Kidney epithelial cell (primary cell): ENCODE measurements around the gene POTEE. TPM values are rescaled to one million over a fixed set of nuclear protein-coding genes. Genes with fewer than 3 reads are reported as not detected.
"Not testable (repeated sequence)": the region's sequence is repeated elsewhere in the genome, so short reads cannot be mapped to it uniquely, and the experiment has no call there.

Source experiments
- DNase-seq: peaks from one replicate; pipeline ENCODE4 v3.0.0-alpha.2; 2010; ENCODE audit warnings: low read depth
- H3K27me3 ChIP-seq: 2 replicates; pipeline ENCODE4 v1.6.0; 2011; ENCODE audit warnings: low read length; ENCODE audit not compliant: control insufficient read depth, insufficient read depth
- H3K36me3 ChIP-seq: 2 replicates; pipeline ENCODE4 v1.5.1; 2011; ENCODE audit warnings: low read length; ENCODE audit not compliant: control insufficient read depth, insufficient read depth
- H3K4me3 ChIP-seq: 2 replicates; pipeline ENCODE4 v1.5.1; 2011; ENCODE audit warnings: low read depth, mild to moderate bottlenecking, control low read depth, low read length
- CTCF ChIP-seq: IDR thresholded peaks from 2 replicates; pipeline ENCODE4 v1.5.1; 2011; ENCODE audit warnings: mild to moderate bottlenecking, moderate library complexity, low read length, control low read depth, inconsistent platforms; ENCODE audit not compliant: insufficient read depth, poor library complexity, severe bottlenecking
- total RNA-seq: library from RNA; depleted of rRNA; stranded (reverse); fragments of >200 nt; gene quantifications from 2 replicates; pipeline ENCODE4 v1.2.3, GENCODE V29; 2015

POTEE gene
- total RNA-seq = not detected in 2 replicates

GRCh38 chr2:131209030-131209772 lies at the start of gene POTEE:
Gene POTEE (plus strand): TSS chr2:131209536. CDS start chr2:131218403, 8,867 bp downstream.
- H3K36me3 ChIP-seq, DNase-seq, H3K27me3 ChIP-seq, H3K4me3 ChIP-seq: not testable (repeated sequence)

- DNase-seq, H3K4me3 ChIP-seq, H3K27me3 ChIP-seq, H3K36me3 ChIP-seq: not testable (repeated sequence)
These were observed 43.8 kb upstream of the POTEE start for GRCh38 chr2:131165562-131165961.

GRCh38 chr2:131168538-131168937 lies 40.8 kb upstream of the POTEE start:
- no peak for DNase-seq
- H3K27me3 ChIP-seq = no peaks in the 10 kb centered on the region
- H3K36me3 ChIP-seq = no peaks in the 10 kb centered on the region
- no peak for TF ChIP-seq CTCF
- H3K4me3 ChIP-seq = no peak overlapping the region

GRCh38 chr2:131178050-131178449 lies 31.3 kb upstream of the POTEE start:
- H3K27me3 ChIP-seq, H3K36me3 ChIP-seq, DNase-seq, H3K4me3 ChIP-seq: not testable (repeated sequence)

- H3K27me3 ChIP-seq, H3K4me3 ChIP-seq, DNase-seq, H3K36me3 ChIP-seq: not testable (repeated sequence)
These were observed 30.5 kb upstream of the POTEE start for GRCh38 chr2:131178721-131179418.

- not testable (repeated sequence) for DNase-seq, H3K27me3 ChIP-seq, H3K4me3 ChIP-seq, H3K36me3 ChIP-seq
These were observed 27.9 kb upstream of the POTEE start for GRCh38 chr2:131181451-131181850.

GRCh38 chr2:131193421-131193820 lies 15.9 kb upstream of the POTEE start:
- H3K4me3 ChIP-seq, H3K36me3 ChIP-seq, H3K27me3 ChIP-seq, DNase-seq: not testable (repeated sequence)

GRCh38 chr2:131196186-131196585 lies 13.2 kb upstream of the POTEE start:
- not testable (repeated sequence) for H3K36me3 ChIP-seq, DNase-seq, H3K27me3 ChIP-seq, H3K4me3 ChIP-seq

- Histone ChIP-seq H3K36me3 (no peaks in the 10 kb centered on the region), H3K4me3 (no peak overlapping the region), H3K27me3 (no peaks in the 10 kb centered on the region)
- no peak for DNase-seq
- TF ChIP-seq CTCF = no peak
These were observed 8.2 kb upstream of the POTEE start for GRCh38 chr2:131201098-131201497.

- not testable (repeated sequence) for H3K36me3 ChIP-seq, DNase-seq, H3K4me3 ChIP-seq, H3K27me3 ChIP-seq
These were observed 1.5 kb upstream of the POTEE start for GRCh38 chr2:131207839-131208238.

- not testable (repeated sequence) for H3K27me3 ChIP-seq, H3K4me3 ChIP-seq, H3K36me3 ChIP-seq, DNase-seq
These were observed 403 bp downstream of the POTEE start for GRCh38 chr2:131209773-131210104.

GRCh38 chr2:131210434-131211211 lies 1.3 kb downstream of the POTEE start:
- H3K36me3 ChIP-seq, H3K27me3 ChIP-seq, DNase-seq, H3K4me3 ChIP-seq: not testable (repeated sequence)
